GM19351 (cell line): ENCODE measurements around the gene EGFLAM.

Experiments
- ATAC-seq: cut with Tn5 transposase; IDR thresholded peaks from one replicate; pipeline ENCODE4 v1.9.1; 2021; ENCODE audit warnings: mild to moderate bottlenecking, moderate library complexity; ENCODE audit not compliant: unreplicated experiment

Gene EGFLAM

GRCh38 chr5:38467353-38468040, 209.1 kb downstream of the EGFLAM start:
- no peak for ATAC-seq

DNA sequence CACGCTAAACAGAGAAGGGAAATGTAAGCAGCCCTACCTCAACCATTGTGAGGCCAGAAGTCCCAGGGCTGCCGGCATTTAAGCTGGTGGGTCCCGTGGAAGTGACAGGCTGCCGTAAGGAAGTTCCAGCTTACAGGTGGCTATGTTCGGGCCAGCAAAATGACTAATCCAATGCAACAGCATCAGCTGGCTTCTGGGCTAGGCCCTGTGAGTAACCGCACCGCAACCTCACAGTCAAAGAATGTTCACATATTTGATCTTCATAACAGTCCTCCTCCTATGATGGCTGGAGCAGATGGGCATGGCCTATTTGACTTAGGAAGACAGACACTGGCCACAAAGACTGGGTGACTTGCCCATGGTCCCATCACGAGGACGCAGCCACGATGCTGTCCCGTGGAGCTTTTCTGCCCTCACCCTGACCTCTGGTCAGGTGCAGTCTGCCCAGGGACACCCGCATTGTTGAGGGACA, 209.9 kb downstream of the EGFLAM start:
- ATAC-seq: no peak

DNA sequence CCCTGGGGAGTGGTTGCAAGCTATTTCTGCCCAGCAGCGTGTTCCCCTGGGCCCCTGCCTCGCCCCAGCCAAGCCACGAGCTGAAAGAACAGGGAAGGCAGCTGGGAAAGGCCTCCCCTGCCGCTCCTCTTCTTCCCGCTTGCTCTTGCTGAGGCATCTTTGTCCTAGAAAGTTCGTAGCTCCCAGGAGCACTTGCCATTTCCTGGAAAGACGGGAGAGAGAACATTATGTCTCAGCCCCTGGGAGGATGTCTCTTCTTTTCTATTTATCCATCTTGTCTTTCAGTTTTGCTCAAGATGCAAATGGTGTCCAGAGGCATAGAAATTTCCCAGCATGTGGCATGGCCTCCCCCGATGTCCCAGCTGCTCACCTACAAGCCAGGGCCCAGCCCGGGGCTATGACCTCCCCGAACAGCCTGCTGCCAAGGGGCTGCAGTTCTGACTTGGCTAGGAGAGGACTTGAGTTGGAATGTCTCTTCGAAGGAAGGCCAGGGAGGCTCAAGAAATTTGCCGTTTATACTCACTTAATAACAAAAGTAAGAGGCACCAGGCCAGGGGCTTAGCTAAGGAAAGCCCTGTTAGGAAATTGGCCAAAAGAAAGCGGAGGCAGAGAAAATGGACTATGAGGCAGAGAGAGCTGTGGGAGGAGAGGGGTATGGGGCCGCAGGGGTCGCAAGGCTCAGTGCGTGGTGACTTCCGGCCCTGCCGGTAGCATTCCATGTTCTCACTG, 210.8 kb downstream of the EGFLAM start:
- ATAC-seq: no peak

- ATAC-seq: no peak
Measured at GRCh38 chr5:38469707-38470267, 211.4 kb downstream of the EGFLAM start.

- no peak for ATAC-seq
Measured at GRCh38 chr5:38471709-38472108, 213.3 kb downstream of the EGFLAM start.

DNA sequence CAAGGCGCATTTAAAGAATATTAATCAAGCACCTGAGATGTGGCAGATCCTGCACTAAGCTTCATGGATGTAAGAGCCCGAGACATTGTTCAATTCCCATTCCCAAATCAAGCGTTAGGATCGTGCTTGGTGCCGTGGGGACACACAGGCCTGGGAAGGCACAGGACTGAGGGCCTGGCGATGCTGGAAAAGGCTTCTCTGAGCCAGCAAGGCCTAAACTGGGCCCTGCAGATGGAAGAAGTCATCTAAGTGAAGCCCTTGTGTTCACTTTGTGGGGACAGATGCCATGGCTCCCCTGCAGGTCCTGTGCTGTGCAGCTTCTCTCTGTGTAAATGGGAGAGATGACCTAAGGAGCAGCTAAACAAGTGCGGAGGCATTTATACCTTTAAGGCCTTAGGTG, 214.2 kb downstream of the EGFLAM start:
- ATAC-seq: no peak

DNA sequence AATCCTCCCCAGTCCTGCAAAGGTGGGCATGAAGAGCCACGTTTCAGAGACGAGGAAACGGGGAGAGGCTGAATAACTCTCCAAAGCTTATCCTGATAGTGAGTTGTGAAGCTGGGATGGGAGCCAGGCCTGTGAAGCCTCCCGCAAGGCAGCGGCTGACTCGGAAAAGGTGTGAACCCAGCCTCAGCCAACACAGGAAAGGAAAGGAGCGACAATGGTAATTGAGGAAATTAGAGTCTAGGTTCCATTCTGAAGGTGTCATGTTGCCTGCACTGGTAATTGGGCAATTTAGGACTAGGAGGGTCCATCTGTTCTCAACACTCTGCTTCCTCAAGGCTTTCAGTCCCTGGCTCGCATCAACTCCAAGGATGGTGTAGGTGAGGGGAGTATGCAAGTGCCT, 214.6 kb downstream of the EGFLAM start:
- no peak for ATAC-seq

DNA sequence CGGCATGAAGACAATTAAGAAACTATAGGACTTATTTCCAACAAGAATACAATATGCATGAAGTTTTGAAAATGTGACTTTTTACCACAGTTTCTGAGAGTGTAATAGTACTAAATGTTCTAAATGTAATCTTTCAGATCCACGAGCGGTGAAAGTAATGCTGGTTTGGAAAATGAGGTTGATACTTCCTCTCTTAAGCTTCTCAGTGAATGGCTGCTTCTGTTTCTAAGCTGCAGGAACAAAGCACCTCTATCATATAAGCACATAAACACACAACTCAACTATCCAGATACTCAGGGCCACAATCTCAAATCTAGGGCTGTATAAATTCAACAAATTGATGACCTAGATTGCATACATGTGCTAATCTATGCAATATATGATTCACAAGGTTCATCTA, 219.8 kb downstream of the EGFLAM start:
- no peak for ATAC-seq

DNA sequence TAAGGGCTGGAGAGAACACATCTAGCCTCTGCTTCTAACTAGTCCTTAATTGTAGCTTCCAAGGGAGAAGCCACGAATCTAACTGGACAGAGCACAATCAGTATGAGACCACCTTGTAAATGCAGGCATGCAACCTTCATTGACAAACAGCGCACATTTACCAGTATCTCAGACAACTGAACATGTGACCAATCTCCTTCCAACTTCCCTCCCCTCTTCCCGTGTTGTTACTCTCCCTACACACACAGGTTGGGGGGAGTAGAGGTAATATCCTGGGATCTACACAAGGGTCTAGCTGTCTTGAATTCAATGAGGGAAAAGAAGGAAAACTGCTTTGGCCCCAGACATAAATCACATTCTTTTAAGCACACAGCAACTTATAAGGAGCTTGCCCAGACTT, 220.5 kb downstream of the EGFLAM start:
- ATAC-seq: no peak

DNA sequence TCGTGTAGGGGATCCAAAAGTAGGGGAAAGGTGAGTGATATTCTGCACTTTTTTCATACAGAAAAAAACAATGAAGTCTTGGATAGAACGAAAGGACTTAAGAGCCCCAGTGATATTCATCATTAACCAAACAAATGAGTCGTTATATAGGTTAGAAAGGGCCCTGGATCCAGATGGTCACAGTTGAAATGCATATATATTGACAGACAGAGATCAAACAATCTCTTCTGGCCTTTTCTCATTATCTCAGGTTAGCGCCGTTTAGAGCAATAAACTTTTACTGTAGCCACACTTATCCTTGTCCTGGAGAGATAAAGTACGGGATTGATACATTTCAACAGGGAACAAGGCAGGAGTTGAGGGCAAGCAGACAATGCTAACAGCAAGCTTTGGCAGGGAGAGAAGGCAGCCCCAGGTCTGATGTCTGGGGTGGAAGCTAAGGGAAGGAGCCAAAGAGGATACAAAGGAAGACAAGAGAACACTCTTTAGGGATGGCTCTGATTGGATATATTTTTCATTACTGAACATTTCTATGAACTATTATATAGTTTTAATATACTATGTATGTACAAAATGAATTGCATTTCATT, 221.1 kb downstream of the EGFLAM start:
- no peak for ATAC-seq

DNA sequence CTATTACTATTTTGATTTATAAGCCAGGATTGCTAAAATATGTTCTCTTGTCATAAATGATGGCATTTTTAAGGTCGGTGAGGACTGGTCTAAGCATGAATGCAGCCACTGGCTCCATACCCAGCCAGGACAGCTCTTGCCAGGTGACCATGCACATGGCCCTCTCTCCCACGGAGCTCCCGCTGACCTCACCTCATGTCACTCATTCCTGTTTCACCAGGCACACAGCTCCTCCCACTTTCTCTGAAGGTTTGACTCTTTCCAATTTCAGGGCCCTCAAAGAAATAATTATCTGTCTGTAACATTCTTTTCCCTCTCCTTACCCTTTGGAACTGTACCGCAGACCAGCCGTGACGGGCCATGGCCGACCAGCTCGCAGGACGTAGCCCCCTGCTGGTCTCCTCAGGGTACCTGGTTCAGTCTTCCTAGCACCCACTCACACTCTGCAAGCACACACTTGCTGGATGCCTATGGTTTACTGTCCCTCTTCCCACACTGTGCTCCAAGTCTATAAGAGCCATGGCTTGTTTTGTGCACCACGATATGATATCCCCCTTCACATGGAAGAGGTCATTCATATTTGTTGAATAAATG, 225.5 kb downstream of the EGFLAM start:
- ATAC-seq: no peak

GRCh38 chr5:38494175-38494574, 235.8 kb downstream of the EGFLAM start:
- no peak for ATAC-seq

- ATAC-seq: no peak
Measured at GRCh38 chr5:38494763-38495162, 236.4 kb downstream of the EGFLAM start.

DNA sequence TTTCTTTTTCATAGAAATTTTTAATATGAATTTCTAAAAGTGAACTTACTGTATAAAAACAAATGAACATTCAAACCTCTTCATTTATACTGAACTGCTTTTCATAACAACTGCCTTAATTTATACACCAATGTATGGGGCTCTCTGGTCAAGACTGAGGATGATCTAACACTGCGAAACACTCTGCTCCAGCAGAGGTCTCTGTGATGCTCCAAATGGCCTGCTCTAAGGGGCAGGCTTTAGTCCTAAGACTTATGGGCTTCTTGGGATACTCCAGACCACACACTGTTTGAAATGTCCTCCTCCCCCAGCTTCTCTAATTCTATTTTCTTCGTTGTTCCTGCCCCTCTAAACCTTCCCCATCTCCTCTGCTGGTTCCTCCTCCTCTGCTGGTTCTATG, 239.6 kb downstream of the EGFLAM start:
- ATAC-seq: no peak

DNA sequence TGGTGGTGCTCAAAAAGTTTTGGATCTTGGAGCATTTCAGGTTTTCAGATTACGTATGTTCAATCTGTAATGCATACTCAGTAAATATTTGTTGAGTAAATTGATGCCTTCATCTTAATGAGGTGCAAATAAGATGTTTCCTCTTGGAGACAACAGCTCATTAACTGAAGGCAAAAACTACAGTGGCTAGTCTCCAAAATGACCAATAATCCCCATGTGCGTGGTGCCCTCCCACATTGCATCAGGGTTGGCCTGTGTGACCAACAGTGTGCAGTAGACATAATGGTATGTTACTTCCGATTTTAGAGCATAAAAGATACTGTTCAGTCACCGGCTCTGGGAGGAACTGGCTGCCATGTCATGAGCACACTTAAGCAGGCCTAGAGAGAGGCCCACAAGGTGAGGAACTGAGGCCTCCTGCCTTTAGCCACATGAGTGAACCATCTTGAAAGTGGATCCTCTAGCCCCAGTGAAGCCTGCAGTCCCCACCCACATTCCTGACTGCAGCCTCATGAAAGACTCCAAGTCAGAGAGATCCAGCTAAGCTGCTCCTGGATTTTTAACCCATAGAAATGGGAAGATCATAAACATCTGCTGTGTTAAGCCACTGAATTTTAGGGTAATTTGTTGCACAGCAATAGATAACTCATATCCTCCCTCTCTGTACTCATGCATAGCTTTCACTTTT, 242.4 kb downstream of the EGFLAM start:
- ATAC-seq: no peak

DNA sequence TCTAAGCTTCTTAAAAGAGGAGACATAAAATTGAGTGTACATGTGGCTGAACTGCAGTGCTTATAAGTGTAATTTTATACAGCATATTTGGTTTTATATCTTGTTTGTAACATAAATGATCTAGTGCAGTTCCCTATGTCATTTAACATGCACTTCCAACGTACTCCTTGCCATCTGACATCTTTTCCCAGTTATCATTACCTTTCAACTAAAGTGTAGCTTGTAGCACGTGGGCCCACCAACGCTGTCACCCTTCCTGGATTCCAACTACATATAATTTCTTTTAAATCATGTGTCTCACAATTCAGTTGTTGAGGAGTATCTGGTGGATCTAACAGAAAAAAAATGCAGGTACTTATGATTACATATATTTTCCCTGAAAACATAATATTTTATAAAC, 247.9 kb downstream of the EGFLAM start:
- no peak for ATAC-seq

GRCh38 chr5:38509185-38509584, 250.8 kb downstream of the EGFLAM start:
- no peak for ATAC-seq
